HEK293 (cell line): Measurements from ENCODE around the gene PROX1.

Experiments
- CTCF ChIA-PET: fragments of 350-600 bp; formaldehyde crosslinking; extraction: SDS; loops from one replicate; lab custom pipeline; 2021; ENCODE audit warnings: antibody characterized with exemption; lab: Yijun Ruan, JAX
- POLR2A ChIA-PET: fragments of 300-600 bp; formaldehyde crosslinking; extraction: SDS; loops from one replicate; lab custom pipeline; 2020; ENCODE audit warnings: antibody characterized with exemption, inconsistent platforms; lab: Yijun Ruan, JAX
- H3K27ac ChIP-seq: fragments of 200-500 bp; sonication (Bioruptor generic); 2 replicates; pipeline ENCODE4 v1.5.1; 2014; ENCODE audit warnings: low read depth, low read length, control low read depth, inconsistent platforms; ENCODE audit errors: extremely low read depth
- H3K36me3 ChIP-seq, 2 experiments: fragments of 200-500 bp in 1 of 2; sonication (Bioruptor generic) in 1 of 2; 1 replicate in 1 of 2; 2 replicates in 1 of 2; pipeline ENCODE4 v1.5.1; 2014 to 2017; ENCODE audit warnings: inconsistent platforms in 2 of 2, low read length in 2 of 2; ENCODE audit not compliant: control insufficient read depth in 2 of 2, insufficient read depth in 1 of 2
- H3K4me1 ChIP-seq: fragments of 200-500 bp; sonication (Bioruptor generic); 2 replicates; pipeline ENCODE4 v1.5.1; 2014; ENCODE audit warnings: mild to moderate bottlenecking, low read length, inconsistent platforms; ENCODE audit not compliant: control insufficient read depth, insufficient read depth
- H3K4me3 ChIP-seq: 2 replicates; pipeline ENCODE4 v1.5.1; 2011; ENCODE audit warnings: low read depth, mild to moderate bottlenecking, control low read depth, low read length, moderate library complexity
- H3K9me3 ChIP-seq: fragments of 200-500 bp; sonication (Bioruptor generic); 2 replicates; pipeline ENCODE4 v1.5.1; 2014; ENCODE audit warnings: low read depth, low read length, inconsistent platforms; ENCODE audit not compliant: control insufficient read depth, insufficient read depth
- PRDM10 ChIP-seq: fragments of 450-650 bp; formaldehyde crosslinking; IDR thresholded peaks from 2 replicates; pipeline ENCODE4 v1.5.1; 2016; ENCODE audit warnings: missing biosample characterization, missing genetic modification characterization
- ZFP41 ChIP-seq: fragments of 450-650 bp; formaldehyde crosslinking; IDR thresholded peaks from 2 replicates; pipeline ENCODE4 v1.5.1; 2016; ENCODE audit warnings: missing biosample characterization, missing genetic modification characterization, borderline replicate concordance
- ZNF133 ChIP-seq: fragments of 450-650 bp; formaldehyde crosslinking; IDR thresholded peaks from 2 replicates; pipeline ENCODE4 v1.5.1; 2016; ENCODE audit warnings: missing biosample characterization, missing genetic modification characterization
- ZNF202 ChIP-seq: fragments of 450-650 bp; formaldehyde crosslinking; IDR thresholded peaks from 2 replicates; pipeline ENCODE4 v1.5.1; 2016; ENCODE audit warnings: missing biosample characterization, missing genetic modification characterization, borderline replicate concordance
- ZNF280D ChIP-seq: fragments of 450-650 bp; formaldehyde crosslinking; IDR thresholded peaks from 2 replicates; pipeline ENCODE4 v1.5.1; 2016; ENCODE audit warnings: missing biosample characterization, missing genetic modification characterization
- ZNF324 ChIP-seq: fragments of 450-650 bp; formaldehyde crosslinking; IDR thresholded peaks from 2 replicates; pipeline ENCODE4 v1.5.1; 2016; ENCODE audit warnings: missing biosample characterization, missing genetic modification characterization
- ZNF488 ChIP-seq: fragments of 450-650 bp; formaldehyde crosslinking; IDR thresholded peaks from 2 replicates; pipeline ENCODE4 v1.5.1; 2016; ENCODE audit warnings: missing biosample characterization, missing genetic modification characterization
- ZNF558 ChIP-seq: fragments of 450-650 bp; formaldehyde crosslinking; IDR thresholded peaks from 2 replicates; pipeline ENCODE4 v1.5.1; 2016; ENCODE audit warnings: missing biosample characterization, missing genetic modification characterization
- ZNF677 ChIP-seq: fragments of 450-650 bp; IDR thresholded peaks from 2 replicates; pipeline ENCODE4 v1.5.0; 2018; ENCODE audit warnings: missing biosample characterization, mild to moderate bottlenecking, missing genetic modification characterization, moderate library complexity
- ZNF692 ChIP-seq: fragments of 450-650 bp; formaldehyde crosslinking; IDR thresholded peaks from 2 replicates; pipeline ENCODE4 v1.5.1; 2016; ENCODE audit warnings: missing biosample characterization, missing genetic modification characterization
- ZNF704 ChIP-seq: fragments of 450-650 bp; formaldehyde crosslinking; IDR thresholded peaks from 2 replicates; pipeline ENCODE4 v1.5.1; 2016; ENCODE audit warnings: missing biosample characterization, missing genetic modification characterization

PROX1 gene

GRCh38 chr1:213979751-213980586 lies 7.8 kb upstream of the PROX1 start (continued):
- TF ChIP-seq ZNF202 (tag by site-specific recombination): peak; percentile 45; the same call in 1 of the 2 replicates

- ChIA-PET CTCF (interaction anchor here (0.6 kb wide), 1 partner anchor 85 kb away, joined by 3 read pairs; no protein-coding TSS in a partner anchor), POLR2A (interaction anchor here (0.6 to 0.7 kb wide), 2 partner anchors 19 to 1638 kb away, joined by 4 to 5 read pairs; no protein-coding TSS in a partner anchor)
- H3K9me3 ChIP-seq: no peaks in the 10 kb centered on the region
- peaks cover 24% of the 10 kb centered on the region for H3K4me1 ChIP-seq
- H3K36me3 ChIP-seq: no peaks in the 10 kb centered on the region
- H3K27ac ChIP-seq: no peak overlapping the region
- H3K4me3 ChIP-seq: no peak overlapping the region
- no peak for TF ChIP-seq ZNF488
- peak; percentile 33; the same call in 1 of the 2 replicates for TF ChIP-seq PRDM10 (tag by site-specific recombination)
Measured at GRCh38 chr1:213980906-213981305, 6.9 kb upstream of the PROX1 start.

GRCh38 chr1:213982289-213982671 lies 5.5 kb upstream of the PROX1 start:
- ChIA-PET POLR2A (no interaction called here), CTCF (interaction anchor here (0.9 kb wide), 1 partner anchor 14 kb away, joined by 3 read pairs; no protein-coding TSS in a partner anchor)
- H3K36me3 ChIP-seq: no peaks in the 10 kb centered on the region
- peak overlapping the region; percentile 47 for H3K4me3 ChIP-seq
- TF ChIP-seq ZNF692 (tag by site-specific recombination): no peak
- no peak for TF ChIP-seq ZNF704
- no peak for TF ChIP-seq ZFP41 (tag by site-specific recombination)
- TF ChIP-seq ZNF133 (tag by site-specific recombination): no peak
- no peak for TF ChIP-seq ZNF677
- TF ChIP-seq ZNF558 (tag by site-specific recombination): no peak
- no peak for TF ChIP-seq ZNF280D
- TF ChIP-seq ZNF324 (tag by site-specific recombination): no peak
- H3K9me3 ChIP-seq: no peaks in the 10 kb centered on the region
- H3K27ac ChIP-seq: peak overlapping the region; percentile 35; the same call in 1 of the 2 replicates
- peaks cover 32% of the 10 kb centered on the region for H3K4me1 ChIP-seq
